H1 (cell line): ENCODE data around the gene GINS3. TPM values are rescaled to one million over a fixed set of nuclear protein-coding genes. Genes with fewer than 3 reads are reported as not detected.

Source experiments
- RXRA ChIP-seq: IDR thresholded peaks from 2 replicates; pipeline ENCODE4 v1.6.1; 2011; ENCODE audit warnings: low read depth, mild to moderate bottlenecking, low read length, moderate library complexity; ENCODE audit not compliant: insufficient read depth
- polyA plus RNA-seq, 7 experiments: library from polyadenylated mRNA; depleted of rRNA in 3 of 7; stranded (reverse) in 5 of 7; unstranded in 2 of 7; fragments of >200 nt in 5 of 7; fragments of 200-250 nt in 2 of 7; gene quantifications; 1 replicate in 5 of 7; 2 replicates in 1 of 7; 4 replicates in 1 of 7; pipeline versions ENCODE4 v1.2.1 to v1.2.3, GENCODE V29; 2011 to 2013; ENCODE audit warnings: missing spikeins in 2 of 7, mixed read lengths in 2 of 7
- total RNA-seq: library from RNA; stranded (reverse); fragmentation: NEBNext Ultra II Directional; extraction: Animal tissue kit (Norgen Biotek cat#: 25700); gene quantifications from 2 replicates; pipeline ENCODE4 v1.2.1, GENCODE V29; 2021

The GINS3 gene
- total and polyA plus RNA-seq, 2 of the 8 experiments (the other 6 are each of a cell fraction or from before 2014, with no cell fraction given), result 12.9 to 15.4 TPM

GRCh38 chr16:58418026-58418425 is 25.8 kb downstream of the GINS3 start (continued):
- no peak for TF ChIP-seq RXRA
